PC-3 (cell line): ENCODE results near the gene LINS1. TPM values are rescaled to one million over a fixed set of nuclear protein-coding genes. Genes with fewer than 3 reads are reported as not detected.

Source experiments
- ATAC-seq: fragments of 200-7000 bp; cut with Tn5 transposase; 2 replicates; pipeline ENCODE4 v1.9.1; 2020; ENCODE audit warnings: mild to moderate bottlenecking, moderate library complexity
- BruUV-seq: library from RNA; stranded (reverse); fragments of 400-500 nt; replicated peaks from 2 replicates; lab custom pipeline; 2021; lab: Mats Ljungman, UMichigan
- CTCF ChIA-PET: fragments of 300-600 bp; sonication (Branson Sonifier 250); formaldehyde crosslinking; loops from one replicate; lab custom pipeline; 2022; ENCODE audit warnings: antibody characterized with exemption; lab: Charles Lee
- POLR2A ChIA-PET: fragments of 300-600 bp; sonication (Branson Sonifier 250); formaldehyde crosslinking; loops from one replicate; lab custom pipeline; 2022; ENCODE audit warnings: antibody characterized with exemption; ENCODE audit not compliant: unreplicated experiment; lab: Charles Lee
- DNase-seq: peaks from one replicate; pipeline ENCODE4 v3.0.0-alpha.2; 2015
- H2AFZ ChIP-seq: fragments of 300-600 bp; sonication (generic); 2 replicates; pipeline ENCODE4 v1.6.0; 2016; ENCODE audit warnings: antibody characterized with exemption, low read length
- H3F3A ChIP-seq: fragments of 300-600 bp; sonication (generic); one replicate; pipeline ENCODE4 v1.6.0; 2017; ENCODE audit warnings: antibody characterized with exemption, low read length, control low read depth, mild to moderate bottlenecking; ENCODE audit not compliant: unreplicated experiment
- H3K27ac ChIP-seq: fragments of 300-600 bp; sonication (generic); 2 replicates; pipeline ENCODE4 v1.5.1; 2016; ENCODE audit warnings: mild to moderate bottlenecking, low read length
- H3K27me3 ChIP-seq: fragments of 300-600 bp; sonication (generic); 2 replicates; pipeline ENCODE4 v1.6.1; 2016; ENCODE audit warnings: low read length, mixed read lengths
- H3K36me3 ChIP-seq: fragments of 300-600 bp; sonication (generic); 2 replicates; pipeline ENCODE4 v1.6.1; 2016; ENCODE audit warnings: low read depth, mixed run types, low read length, mixed read lengths
- H3K4me1 ChIP-seq: fragments of 300-600 bp; sonication (generic); 2 replicates; pipeline ENCODE4 v1.5.1; 2016; ENCODE audit warnings: low read length; ENCODE audit not compliant: insufficient read depth
- H3K4me2 ChIP-seq: fragments of 300-600 bp; sonication (generic); 2 replicates; pipeline ENCODE4 v1.6.0; 2016; ENCODE audit warnings: low read length
- H3K4me3 ChIP-seq: fragments of 300-600 bp; sonication (generic); 2 replicates; pipeline ENCODE4 v1.5.1; 2016; ENCODE audit warnings: mild to moderate bottlenecking, low read length, mixed read lengths
- H3K79me2 ChIP-seq: fragments of 300-600 bp; sonication (generic); 2 replicates; pipeline ENCODE4 v1.6.1; 2017; ENCODE audit warnings: low read length, mixed read lengths
- H3K9ac ChIP-seq: fragments of 300-600 bp; sonication (generic); 2 replicates; pipeline ENCODE4 v1.6.0; 2016; ENCODE audit warnings: mild to moderate bottlenecking, low read length
- H3K9me2 ChIP-seq: fragments of 300-600 bp; sonication (generic); replicated peaks from 2 replicates; pipeline ENCODE4 v1.6.1; 2016; ENCODE audit warnings: mixed run types, low read length, mixed read lengths
- H3K9me3 ChIP-seq: fragments of 300-600 bp; sonication (generic); 2 replicates; pipeline ENCODE4 v1.6.1; 2016; ENCODE audit warnings: low read length, mixed read lengths
- H4K20me1 ChIP-seq: fragments of 300-600 bp; sonication (generic); 2 replicates; pipeline ENCODE4 v1.6.1; 2016; ENCODE audit warnings: low read length, mixed read lengths
- CTCF ChIP-seq: fragments of 300-600 bp; sonication (generic); conservative IDR thresholded peaks from 2 replicates; pipeline ENCODE4 v1.5.1; 2017; ENCODE audit warnings: antibody characterized with exemption, low read depth, mild to moderate bottlenecking, low read length
- EZH2 ChIP-seq: fragments of 300-600 bp; sonication (generic); IDR thresholded peaks from one replicate; pipeline ENCODE4 v1.6.1; 2017; ENCODE audit warnings: antibody characterized with exemption, mild to moderate bottlenecking, low read length; ENCODE audit not compliant: unreplicated experiment
- EZH2phosphoT487 ChIP-seq: fragments of 300-600 bp; sonication (generic); IDR thresholded peaks from 2 replicates; pipeline ENCODE4 v1.6.1; 2018; ENCODE audit warnings: mild to moderate bottlenecking, antibody characterized with exemption, low read length, borderline replicate concordance
- intact Hi-C: fragments of 100-400 bp; cut with micrococcal nuclease; formaldehyde crosslinking; loops from 2 replicates; pipeline ENCODE4 v1.9.0; 2023
- total RNA-seq: library from RNA; depleted of rRNA; stranded (reverse); fragments of >200 nt; gene quantifications from 2 replicates; pipeline ENCODE4 v1.2.3, GENCODE V29; 2014

The LINS1 gene
- total RNA-seq, 1 experiment from 2014 or later: 8.5 TPM

DNA sequence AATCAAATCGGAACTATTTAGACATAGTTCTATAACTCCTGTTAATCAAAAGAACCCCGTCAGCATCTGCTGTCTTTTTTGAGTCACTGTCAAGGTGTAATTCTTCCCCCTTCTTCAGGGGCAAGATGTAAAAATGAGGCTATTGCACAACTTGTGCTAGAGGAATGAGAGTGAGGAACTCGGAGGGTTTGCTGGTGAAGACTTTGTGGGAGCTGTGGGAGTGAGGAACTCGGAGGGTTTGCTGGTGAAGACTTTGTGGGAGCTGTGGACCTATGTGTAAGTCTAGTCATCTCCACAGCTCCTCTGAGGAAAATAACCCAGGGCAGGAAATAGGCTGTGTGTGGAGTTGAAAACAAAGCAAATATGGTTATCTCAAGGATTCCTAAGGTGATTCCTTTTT, 70.8 kb downstream of the LINS1 start:
- H3K9ac ChIP-seq: no peak overlapping the region
- no peaks in the 10 kb centered on the region for H3K9me2 ChIP-seq
- ChIA-PET POLR2A (no interaction called here), CTCF (no interaction called here)
- H3K27ac ChIP-seq: no peak overlapping the region
- H4K20me1 ChIP-seq: no peaks in the 10 kb centered on the region
- intact Hi-C loops: no loop called here
- H3K79me2 ChIP-seq: no peaks in the 10 kb centered on the region
- no peak overlapping the region for H2AFZ ChIP-seq
- no peak overlapping the region for H3K4me3 ChIP-seq
- no peak overlapping the region for H3K4me2 ChIP-seq
- no peak for TF ChIP-seq EZH2phosphoT487
- TF ChIP-seq EZH2: no peak
- TF ChIP-seq CTCF: no peak
- no peaks in the 10 kb centered on the region for H3F3A ChIP-seq
- DNase-seq (no peak), ATAC-seq (no peak)
- peaks cover 74% of the 10 kb centered on the region for H3K27me3 ChIP-seq
- H3K9me3 ChIP-seq: no peaks in the 10 kb centered on the region
- H3K36me3 ChIP-seq: no peaks in the 10 kb centered on the region
- H3K4me1 ChIP-seq: no peaks in the 10 kb centered on the region
- BruUV-seq: no TSS peak

DNA sequence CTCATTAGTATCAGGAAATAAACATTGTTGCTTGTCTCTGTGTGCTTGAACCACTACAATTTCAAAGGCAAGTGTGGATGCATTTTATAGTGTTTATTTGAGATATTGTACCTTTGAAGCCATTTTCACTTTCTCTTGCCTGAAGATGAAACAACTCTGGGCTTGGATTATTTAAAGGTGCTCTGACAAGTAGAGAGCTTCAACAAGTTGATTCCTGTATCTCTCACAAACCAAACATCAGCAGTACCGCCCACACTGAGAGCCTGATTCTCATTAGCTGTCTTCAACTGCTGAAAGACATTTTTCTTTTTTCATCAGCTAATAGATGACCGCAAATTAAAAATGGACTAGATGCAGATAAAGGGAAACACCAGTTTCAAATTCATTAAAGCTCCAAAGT, 72.4 kb downstream of the LINS1 start:
- DNase-seq (no peak), ATAC-seq (no peak)
- Histone ChIP-seq H3K79me2 (no peaks in the 10 kb centered on the region), H3K27ac (no peak overlapping the region), H3K9me3 (no peaks in the 10 kb centered on the region), H3K4me2 (no peak overlapping the region), H3K36me3 (no peaks in the 10 kb centered on the region), H3F3A (no peaks in the 10 kb centered on the region), H3K9me2 (no peaks in the 10 kb centered on the region), H4K20me1 (no peaks in the 10 kb centered on the region), H3K4me3 (no peak overlapping the region), H2AFZ (no peak overlapping the region), H3K4me1 (no peaks in the 10 kb centered on the region), H3K9ac (no peak overlapping the region), H3K27me3 (peaks cover 83% of the 10 kb centered on the region)
- ChIA-PET CTCF (no interaction called here), POLR2A (no interaction called here)
- no TSS peak for BruUV-seq
- TF ChIP-seq EZH2phosphoT487: no peak
- intact Hi-C loops: no loop called here

DNA sequence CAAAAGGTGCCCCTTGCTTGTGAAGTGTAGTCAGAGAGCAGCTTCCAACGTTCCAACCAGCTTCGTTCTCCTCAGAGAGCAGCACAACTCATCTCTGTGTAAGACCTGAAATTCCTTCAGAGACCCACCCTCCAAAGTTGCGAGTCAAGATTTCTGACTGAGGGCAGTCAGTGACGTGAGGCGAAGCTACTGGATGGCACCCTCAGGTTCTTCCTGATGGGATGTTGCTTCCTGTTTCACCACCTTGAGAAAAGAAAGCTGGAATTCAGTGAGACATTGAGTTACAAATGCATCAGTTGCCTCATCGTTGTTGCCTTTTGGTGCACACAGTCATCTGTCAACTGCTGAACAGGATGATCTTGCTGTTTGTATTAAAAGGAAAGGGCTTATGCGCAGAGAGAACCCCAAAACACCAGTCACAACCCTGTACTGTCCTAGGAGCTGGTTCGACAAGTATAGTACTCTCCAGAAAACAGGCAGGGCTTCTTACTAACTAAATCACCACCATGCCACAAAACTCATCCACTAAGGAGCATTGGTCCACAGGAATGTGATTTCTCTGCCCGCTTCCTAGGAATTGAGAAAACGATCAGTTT, 73.1 kb downstream of the LINS1 start, which contains the start of gene CERS3:
CERS3 (minus strand) TSS at position 118 of the 596 bp plus-strand sequence. CDS start 27,101 bp downstream, outside the sequence.
- Histone ChIP-seq H3F3A (no peaks in the 10 kb centered on the region), H3K9me2 (no peaks in the 10 kb centered on the region), H3K4me3 (no peak within 1 kb of the TSS), H3K27ac (no peak within 1 kb of the TSS), H3K36me3 (no peaks in the 10 kb centered on the region), H3K79me2 (no peaks in the 10 kb centered on the region), H3K4me1 (no peaks in the 10 kb centered on the region), H2AFZ (no peak within 1 kb of the TSS), H3K27me3 (peaks cover 83% of the 10 kb centered on the region), H3K9ac (no peak within 1 kb of the TSS), H3K4me2 (no peak within 1 kb of the TSS), H3K9me3 (no peaks in the 10 kb centered on the region), H4K20me1 (no peaks in the 10 kb centered on the region)
- ChIA-PET CTCF (no interaction called here), POLR2A (no interaction called here)
- DNase-seq (no peak), ATAC-seq (no peak)
- intact Hi-C loops: no loop called here
- BruUV-seq: no TSS peak
- TF ChIP-seq EZH2phosphoT487 (no peak), EZH2 (no peak), CTCF (no peak)
